Hematopoietic multipotent progenitor cell treated with erythropoietin and hydrocortisone succinate and interleukin-3 and kit ligand, for 4 days (in vitro differentiated cells): Measurements from ENCODE around the gene PSTPIP1.

Experiments used
- DNase-seq: peaks from one replicate; pipeline ENCODE4 v3.0.0-alpha.2; 2015

Gene PSTPIP1

GRCh38 chr15:77046704-77047412 is 51.9 kb downstream of the PSTPIP1 start:
- no peak for DNase-seq

- no peak for DNase-seq
Observed at GRCh38 chr15:77048135-77048876, 53.4 kb downstream of the PSTPIP1 start.

- no peak for DNase-seq
Observed at GRCh38 chr15:77052556-77052955, 57.6 kb downstream of the PSTPIP1 start.

- DNase-seq: no peak
Observed at GRCh38 chr15:77053709-77054108, 58.8 kb downstream of the PSTPIP1 start.

GRCh38 chr15:77057072-77057471 is 62.1 kb downstream of the PSTPIP1 start:
- DNase-seq: no peak

- DNase-seq: no peak
Observed at GRCh38 chr15:77057685-77058084, 62.8 kb downstream of the PSTPIP1 start.

- no peak for DNase-seq
Observed at GRCh38 chr15:77058468-77058867, 63.5 kb downstream of the PSTPIP1 start.

- DNase-seq: no peak
Observed at GRCh38 chr15:77059786-77060361, 64.9 kb downstream of the PSTPIP1 start.

- no peak for DNase-seq
Observed at GRCh38 chr15:77060546-77060945, 65.6 kb downstream of the PSTPIP1 start.

- no peak for DNase-seq
Observed at GRCh38 chr15:77063249-77063648, 68.3 kb downstream of the PSTPIP1 start.

GRCh38 chr15:77064063-77064462 is 69.1 kb downstream of the PSTPIP1 start:
- no peak for DNase-seq

- no peak for DNase-seq
Observed at GRCh38 chr15:77064539-77065308, 69.8 kb downstream of the PSTPIP1 start.

GRCh38 chr15:77066971-77067690 is 72.2 kb downstream of the PSTPIP1 start:
- DNase-seq: no peak

GRCh38 chr15:77067691-77068367 is 72.9 kb downstream of the PSTPIP1 start:
- peak; percentile 35 for DNase-seq

GRCh38 chr15:77068633-77069032 is 73.7 kb downstream of the PSTPIP1 start:
- DNase-seq: no peak

GRCh38 chr15:77069521-77070121 is 74.7 kb downstream of the PSTPIP1 start:
- peak; percentile 28 for DNase-seq

- no peak for DNase-seq
Observed at GRCh38 chr15:77070180-77070494, 75.2 kb downstream of the PSTPIP1 start.

GRCh38 chr15:77070495-77071304 is 75.8 kb downstream of the PSTPIP1 start, which contains the start of gene TSPAN3:
TSS of gene TSPAN3 (minus strand) at chr15:77071109. CDS start at chr15:77070954, 155 bp downstream.
- DNase-seq: peak; percentile 97

- DNase-seq: no peak
Observed at GRCh38 chr15:77071305-77072223, 76.6 kb downstream of the PSTPIP1 start.

GRCh38 chr15:77074350-77074749 is 79.4 kb downstream of the PSTPIP1 start:
- no peak for DNase-seq
